ENCODE results near the gene DMKN.

The DMKN gene

GRCh38 chr19:35513628-35514281, at the start of gene DMKN:
Gene DMKN, minus strand, starts transcription at chr19:35513649. Its CDS starts 174 bp downstream, at chr19:35513475.
- Histone ChIP-seq H4K20me1 (ENCODE audit: low read depth, low read length) (no peaks in the 10 kb centered on the region), H3K9ac (ENCODE audit: low read length) (no peak within 1 kb of the TSS), H3K27me3 (ENCODE audit: low read length) (no peaks in the 10 kb centered on the region), H3K9me3 (ENCODE audit: insufficient read depth, low read length) (no peaks in the 10 kb centered on the region), H3K9me2 (replicated peaks; ENCODE audit: insufficient read depth, low read length) (no peaks in the 10 kb centered on the region), H3F3A (ENCODE audit: insufficient read depth) (no peaks in the 10 kb centered on the region), H3K4me3 (ENCODE audit: insufficient read depth, low read length, poor library complexity, severe bottlenecking) (no peak within 1 kb of the TSS), H3K36me3 (ENCODE audit: low read length) (no peaks in the 10 kb centered on the region), H3K4me2 (ENCODE audit: low read depth, low read length, poor library complexity, severe bottlenecking) (no peak within 1 kb of the TSS), H3K79me2 (ENCODE audit: insufficient read depth, low read length) (no peaks in the 10 kb centered on the region), H3K27ac (ENCODE audit: low read depth, low read length) (no peak within 1 kb of the TSS), H2AFZ (ENCODE audit: low read depth, low read length, severe bottlenecking) (no peak within 1 kb of the TSS)
- no peak for TF ChIP-seq EZH2phosphoT487 (conservative IDR thresholded peaks at IDR 0.05; ENCODE audit: low read length)
- TF ChIP-seq, protein P1, sequence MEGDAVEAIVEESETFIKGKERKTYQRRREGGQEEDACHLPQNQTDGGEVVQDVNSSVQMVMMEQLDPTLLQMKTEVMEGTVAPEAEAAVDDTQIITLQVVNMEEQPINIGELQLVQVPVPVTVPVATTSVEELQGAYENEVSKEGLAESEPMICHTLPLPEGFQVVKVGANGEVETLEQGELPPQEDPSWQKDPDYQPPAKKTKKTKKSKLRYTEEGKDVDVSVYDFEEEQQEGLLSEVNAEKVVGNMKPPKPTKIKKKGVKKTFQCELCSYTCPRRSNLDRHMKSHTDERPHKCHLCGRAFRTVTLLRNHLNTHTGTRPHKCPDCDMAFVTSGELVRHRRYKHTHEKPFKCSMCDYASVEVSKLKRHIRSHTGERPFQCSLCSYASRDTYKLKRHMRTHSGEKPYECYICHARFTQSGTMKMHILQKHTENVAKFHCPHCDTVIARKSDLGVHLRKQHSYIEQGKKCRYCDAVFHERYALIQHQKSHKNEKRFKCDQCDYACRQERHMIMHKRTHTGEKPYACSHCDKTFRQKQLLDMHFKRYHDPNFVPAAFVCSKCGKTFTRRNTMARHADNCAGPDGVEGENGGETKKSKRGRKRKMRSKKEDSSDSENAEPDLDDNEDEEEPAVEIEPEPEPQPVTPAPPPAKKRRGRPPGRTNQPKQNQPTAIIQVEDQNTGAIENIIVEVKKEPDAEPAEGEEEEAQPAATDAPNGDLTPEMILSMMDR (IDR thresholded peaks at IDR 0.05; ENCODE audit: insufficient read depth, low read length, poor library complexity, severe bottlenecking) = no peak

DNA sequence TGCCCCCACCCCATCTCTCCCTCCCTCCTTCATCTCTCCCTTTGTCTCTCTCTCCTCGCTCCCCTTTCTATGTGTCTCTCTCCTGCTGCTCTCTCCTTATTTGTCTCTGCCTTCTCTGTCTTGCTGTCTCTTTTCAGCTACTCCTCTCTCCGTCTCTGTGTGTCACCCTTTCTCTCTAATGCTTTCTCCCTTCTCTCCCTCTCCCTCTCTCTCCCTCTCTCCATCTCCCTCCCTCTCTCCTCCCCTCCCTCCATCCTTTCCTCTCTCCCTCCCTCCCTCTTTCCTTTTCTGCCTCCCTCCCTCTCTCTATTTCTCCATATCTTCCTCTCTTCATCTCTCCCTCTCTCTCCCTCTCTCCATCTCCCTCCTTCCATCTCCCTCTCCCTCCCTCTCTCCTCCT, 49.3 kb upstream of the DMKN start:
- H3K4me2 ChIP-seq (ENCODE audit: low read depth, low read length, poor library complexity, severe bottlenecking) = no peak overlapping the region
- H3K4me3 ChIP-seq (ENCODE audit: insufficient read depth, low read length, poor library complexity, severe bottlenecking) = no peak overlapping the region
- no peaks in the 10 kb centered on the region for H4K20me1 ChIP-seq (ENCODE audit: low read depth, low read length)
- TF ChIP-seq EZH2phosphoT487 (conservative IDR thresholded peaks at IDR 0.05; ENCODE audit: low read length) = no peak
- TF ChIP-seq, protein P1 (IDR thresholded peaks at IDR 0.05; ENCODE audit: insufficient read depth, low read length, poor library complexity, severe bottlenecking) = no peak
- no peak overlapping the region for H3K27ac ChIP-seq (ENCODE audit: low read depth, low read length)
- H3K79me2 ChIP-seq (ENCODE audit: insufficient read depth, low read length) = no peaks in the 10 kb centered on the region
- H2AFZ ChIP-seq (ENCODE audit: low read depth, low read length, severe bottlenecking) = no peak overlapping the region
- H3K27me3 ChIP-seq (ENCODE audit: low read length) = no peaks in the 10 kb centered on the region
- H3K9me2 ChIP-seq (replicated peaks; ENCODE audit: insufficient read depth, low read length) = no peaks in the 10 kb centered on the region
- H3K9ac ChIP-seq (ENCODE audit: low read length) = no peak overlapping the region
- no peaks in the 10 kb centered on the region for H3K36me3 ChIP-seq (ENCODE audit: low read length)
- H3F3A ChIP-seq (ENCODE audit: insufficient read depth) = no peaks in the 10 kb centered on the region
- H3K9me3 ChIP-seq (ENCODE audit: insufficient read depth, low read length) = no peaks in the 10 kb centered on the region

DNA sequence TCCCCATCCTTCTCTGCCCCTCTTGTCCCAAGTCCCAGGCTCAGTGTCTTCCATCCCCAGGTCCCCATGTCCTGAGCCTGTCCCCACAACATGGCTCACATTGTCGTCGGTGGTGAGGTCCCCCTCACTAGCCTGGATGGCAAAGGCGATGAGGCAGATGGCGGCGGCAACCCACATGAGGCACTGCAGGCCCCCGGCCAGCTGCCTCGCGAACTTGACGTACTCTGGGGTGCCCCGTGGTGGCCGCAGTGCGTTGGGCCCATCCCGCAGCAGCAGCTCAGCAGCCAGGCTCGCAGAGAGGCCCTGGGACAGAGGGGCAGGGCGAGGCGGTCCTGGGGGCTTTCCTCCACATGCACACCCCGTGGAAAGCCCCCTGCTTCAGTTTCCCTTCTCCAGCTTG, 48.9 kb upstream of the DMKN start:
- H3K4me2 ChIP-seq (ENCODE audit: low read depth, low read length, poor library complexity, severe bottlenecking) = no peak overlapping the region
- no peak overlapping the region for H3K4me3 ChIP-seq (ENCODE audit: insufficient read depth, low read length, poor library complexity, severe bottlenecking)
- no peaks in the 10 kb centered on the region for H3K9me2 ChIP-seq (replicated peaks; ENCODE audit: insufficient read depth, low read length)
- TF ChIP-seq EZH2phosphoT487 (conservative IDR thresholded peaks at IDR 0.05; ENCODE audit: low read length) = no peak
- TF ChIP-seq, protein P1 (IDR thresholded peaks at IDR 0.05; ENCODE audit: insufficient read depth, low read length, poor library complexity, severe bottlenecking) = no peak
- H3K9me3 ChIP-seq (ENCODE audit: insufficient read depth, low read length) = no peaks in the 10 kb centered on the region
- H4K20me1 ChIP-seq (ENCODE audit: low read depth, low read length) = no peaks in the 10 kb centered on the region
- no peak overlapping the region for H3K27ac ChIP-seq (ENCODE audit: low read depth, low read length)
- no peaks in the 10 kb centered on the region for H3F3A ChIP-seq (ENCODE audit: insufficient read depth)
- no peaks in the 10 kb centered on the region for H3K27me3 ChIP-seq (ENCODE audit: low read length)
- no peaks in the 10 kb centered on the region for H3K36me3 ChIP-seq (ENCODE audit: low read length)
- H3K9ac ChIP-seq (ENCODE audit: low read length) = no peak overlapping the region
- H2AFZ ChIP-seq (ENCODE audit: low read depth, low read length, severe bottlenecking) = no peak overlapping the region
- H3K79me2 ChIP-seq (ENCODE audit: insufficient read depth, low read length) = no peaks in the 10 kb centered on the region

Measured in SU-DHL-6 (cell line).